Cardiac muscle cell (in vitro differentiated cells and primary cell): ENCODE data around the gene CDC42SE2. TPM values are rescaled to one million over a fixed set of nuclear protein-coding genes. Genes with fewer than 3 reads are reported as not detected.

ENCODE experiments used
- DNase-seq, 2 donors: peaks; one replicate each; pipeline versions ENCODE4 v3.0.0 to v3.0.0-alpha.2; 2010 to 2017; ENCODE audit warnings: low read depth in 1 of 2, low spot score in 1 of 2
- H3K27ac ChIP-seq: fragments of 200-600 bp; sonication (generic); 2 replicates; pipeline ENCODE4 v1.5.1; 2016
- H3K27me3 ChIP-seq: fragments of 200-600 bp; sonication (generic); 2 replicates; pipeline ENCODE4 v1.6.0; 2016; ENCODE audit warnings: control low read depth
- H3K36me3 ChIP-seq: fragments of 200-600 bp; sonication (generic); 2 replicates; pipeline ENCODE4 v1.5.1; 2016; ENCODE audit warnings: control low read depth
- H3K4me1 ChIP-seq: fragments of 200-600 bp; sonication (generic); 2 replicates; pipeline ENCODE4 v1.8.1; 2017; ENCODE audit warnings: low read depth, mild to moderate bottlenecking, mixed run types
- H3K4me3 ChIP-seq: fragments of 200-600 bp; sonication (generic); 2 replicates; pipeline ENCODE4 v1.5.1; 2016; ENCODE audit warnings: mild to moderate bottlenecking
- H3K9me3 ChIP-seq: fragments of 200-600 bp; sonication (generic); 2 replicates; pipeline ENCODE4 v1.5.1; 2017; ENCODE audit warnings: low read depth, mild to moderate bottlenecking, control low read depth
- CTCF ChIP-seq: IDR thresholded peaks from 2 replicates; pipeline ENCODE4 v1.5.1; 2012; ENCODE audit warnings: low read depth, mild to moderate bottlenecking, low read length
- polyA plus RNA-seq: library from polyadenylated mRNA; unstranded; fragments of >200 nt; fragmentation: Nextera tagmentation; extraction: Ambion mirVana; gene quantifications from 2 replicates; pipeline ENCODE4 v1.2.1, GENCODE V29; 2016
- total RNA-seq: library from RNA; depleted of rRNA; stranded (reverse); fragments of >200 nt; gene quantifications from 2 replicates; pipeline ENCODE4 v1.2.3, GENCODE V29; 2016

Gene CDC42SE2
- total and polyA plus RNA-seq, 2 experiments from 2014 or later = 15.2 to 24.1 TPM

GRCh38 chr5:131382407-131383395, 118.8 kb downstream of the CDC42SE2 start:
- H3K4me1 ChIP-seq = peaks cover 11% of the 10 kb centered on the region
- H3K9me3 ChIP-seq = no peaks in the 10 kb centered on the region
- peak; percentile 47 to 57 for DNase-seq
- H3K36me3 ChIP-seq = no peaks in the 10 kb centered on the region
- H3K4me3 ChIP-seq = no peak overlapping the region
- H3K27me3 ChIP-seq = no peaks in the 10 kb centered on the region
- peak overlapping the region; percentile 9 for H3K27ac ChIP-seq
- peak; percentile 48 for TF ChIP-seq CTCF

- Histone ChIP-seq H3K4me1 (peaks cover 11% of the 10 kb centered on the region), H3K27ac (no peak overlapping the region), H3K36me3 (no peaks in the 10 kb centered on the region), H3K27me3 (no peaks in the 10 kb centered on the region), H3K9me3 (no peaks in the 10 kb centered on the region), H3K4me3 (no peak overlapping the region)
- TF ChIP-seq CTCF = no peak
- no peak for DNase-seq
Measured at GRCh38 chr5:131384173-131384572, 120.3 kb downstream of the CDC42SE2 start.

GRCh38 chr5:131384616-131385214, 120.9 kb downstream of the CDC42SE2 start:
- H3K9me3 ChIP-seq = no peaks in the 10 kb centered on the region
- no peak for DNase-seq
- no peak for TF ChIP-seq CTCF
- peaks cover 11% of the 10 kb centered on the region for H3K4me1 ChIP-seq
- H3K4me3 ChIP-seq = no peak overlapping the region
- H3K27me3 ChIP-seq = no peaks in the 10 kb centered on the region
- H3K36me3 ChIP-seq = no peaks in the 10 kb centered on the region
- no peak overlapping the region for H3K27ac ChIP-seq

GRCh38 chr5:131386124-131386523, 122.3 kb downstream of the CDC42SE2 start:
- no peaks in the 10 kb centered on the region for H3K36me3 ChIP-seq
- TF ChIP-seq CTCF = no peak
- H3K9me3 ChIP-seq = no peaks in the 10 kb centered on the region
- no peaks in the 10 kb centered on the region for H3K27me3 ChIP-seq
- no peak overlapping the region for H3K27ac ChIP-seq
- no peak overlapping the region for H3K4me3 ChIP-seq
- peaks cover 11% of the 10 kb centered on the region for H3K4me1 ChIP-seq
- DNase-seq = no peak

- H3K9me3 ChIP-seq = no peaks in the 10 kb centered on the region
- H3K4me1 ChIP-seq = peaks cover 11% of the 10 kb centered on the region
- DNase-seq = peak in 1 of 2 donors; percentile 6
- peaks cover 3% of the 10 kb centered on the region for H3K36me3 ChIP-seq
- peak overlapping the region; percentile 45 for H3K27ac ChIP-seq
- H3K27me3 ChIP-seq = no peaks in the 10 kb centered on the region
- no peak for TF ChIP-seq CTCF
- H3K4me3 ChIP-seq = no peak overlapping the region
Measured at GRCh38 chr5:131386779-131387178, 122.9 kb downstream of the CDC42SE2 start.
